ENCODE measurements around the gene TSC22D4. TPM values are rescaled to one million over a fixed set of nuclear protein-coding genes. Genes with fewer than 3 reads are reported as not detected.
A peak's percentile ranks its signal among the peaks of the same experiment; 100 is the strongest.

Gene TSC22D4
- polyA plus RNA-seq, 4 donors: 31.7 to 57.9 (median 49.6) TPM

DNA sequence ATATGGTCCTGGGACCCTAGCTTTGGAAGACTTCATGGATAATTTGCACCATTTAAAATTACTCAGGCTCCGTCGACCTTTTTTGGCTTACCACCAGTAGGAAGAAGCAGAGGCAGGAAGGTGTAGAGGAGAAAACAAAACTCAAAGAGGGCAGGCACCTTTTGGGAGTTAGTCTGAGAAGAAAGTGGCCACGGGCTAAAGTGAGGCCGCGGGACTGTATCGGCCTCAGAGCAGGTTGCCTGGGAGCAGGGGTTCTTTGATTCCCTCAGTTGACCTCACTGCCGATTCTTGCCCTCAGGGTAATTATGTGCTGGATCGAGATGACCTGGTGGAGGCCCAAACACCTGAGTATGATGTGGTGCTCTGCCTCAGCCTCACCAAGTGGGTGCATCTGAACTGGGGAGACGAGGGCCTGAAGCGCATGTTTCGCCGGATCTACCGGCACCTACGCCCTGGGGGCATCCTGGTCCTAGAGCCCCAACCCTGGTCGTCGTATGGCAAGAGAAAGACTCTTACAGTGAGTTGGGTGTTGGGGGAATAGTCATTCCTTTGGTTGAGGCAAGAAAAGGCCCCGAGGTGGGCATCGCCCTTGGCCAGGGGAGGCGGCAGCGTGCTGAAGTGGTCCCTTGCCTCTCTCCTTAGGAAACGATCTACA lies 46.3 kb downstream of the TSC22D4 start:
- Histone ChIP-seq H3K36me3 (ENCODE audit: control insufficient read depth in 3 of 3, insufficient read depth in 2 of 3, low read depth in 1 of 3, low read length in 3 of 3) (peaks cover 0 to 49% (median 0%) of the 10 kb centered on the region in 3 donors), H3K9me3 (ENCODE audit: control insufficient read depth in 2 of 2, insufficient read depth in 1 of 2, low read depth in 1 of 2, low read length in 1 of 2) (peaks cover 0 to 3% of the 10 kb centered on the region in 2 donors), H3K27me3 (ENCODE audit: control insufficient read depth in 3 of 3, insufficient read depth in 3 of 3, low read length in 3 of 3) (no peaks in the 10 kb centered on the region), H3K27ac (ENCODE audit: low read depth in 1 of 3, low read length in 2 of 3) (no peak overlapping the region), H3K4me1 (ENCODE audit: control insufficient read depth in 3 of 3, insufficient read depth in 2 of 3, low read depth in 1 of 3, low read length in 2 of 3) (peaks cover 2 to 39% (median 5%) of the 10 kb centered on the region in 3 donors), H3K4me3 (ENCODE audit: low read depth in 1 of 3, low read length in 3 of 3) (no peak overlapping the region)
- DNase-seq (no peak), FAIRE-seq (no peak)
- WGBS, 3 donors: 84 to 87% (median 87%) methylated on average over 21 of the region's 21 CpGs

DNA sequence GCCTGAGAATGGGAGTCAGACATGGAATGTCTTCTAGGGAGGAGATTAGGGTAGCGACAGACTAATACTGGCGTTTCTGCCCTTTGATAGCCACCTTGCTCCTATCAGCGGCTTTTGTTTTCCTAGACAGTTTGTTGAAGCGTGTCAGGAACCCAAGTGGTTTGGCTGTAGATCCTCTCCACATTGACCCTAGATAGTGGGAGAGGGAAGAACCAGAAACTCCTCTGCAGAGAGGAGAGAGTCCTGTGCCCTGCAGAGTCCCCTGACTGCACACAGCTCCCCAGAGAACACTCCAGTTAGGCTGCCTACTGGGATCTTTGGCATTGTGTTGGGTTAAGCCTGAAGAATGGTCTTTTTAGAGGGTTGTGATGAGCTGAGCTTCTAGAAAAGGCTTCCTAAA lies 47.0 kb downstream of the TSC22D4 start:
- H3K4me1 ChIP-seq (ENCODE audit: control insufficient read depth in 3 of 3, insufficient read depth in 2 of 3, low read depth in 1 of 3, low read length in 2 of 3): peaks cover 2 to 40% (median 5%) of the 10 kb centered on the region in 3 donors
- H3K9me3 ChIP-seq (ENCODE audit: control insufficient read depth in 2 of 2, insufficient read depth in 1 of 2, low read depth in 1 of 2, low read length in 1 of 2): peaks cover 0 to 5% of the 10 kb centered on the region in 2 donors
- H3K4me3 ChIP-seq (ENCODE audit: low read depth in 1 of 3, low read length in 3 of 3): peak overlapping the region in 1 of 3 donors; percentile 3
- H3K27ac ChIP-seq (ENCODE audit: low read depth in 1 of 3, low read length in 2 of 3): peak overlapping the region in 2 of 3 donors; percentile 2 to 24
- no peak for FAIRE-seq
- DNase-seq: no peak
- WGBS, 3 donors: 49 to 71% (median 52%) methylated on average over 4 of the region's 4 CpGs
- peaks cover 0 to 49% (median 0%) of the 10 kb centered on the region in 3 donors for H3K36me3 ChIP-seq (ENCODE audit: control insufficient read depth in 3 of 3, insufficient read depth in 2 of 3, low read depth in 1 of 3, low read length in 3 of 3)
- H3K27me3 ChIP-seq (ENCODE audit: control insufficient read depth in 3 of 3, insufficient read depth in 3 of 3, low read length in 3 of 3): no peaks in the 10 kb centered on the region

DNA sequence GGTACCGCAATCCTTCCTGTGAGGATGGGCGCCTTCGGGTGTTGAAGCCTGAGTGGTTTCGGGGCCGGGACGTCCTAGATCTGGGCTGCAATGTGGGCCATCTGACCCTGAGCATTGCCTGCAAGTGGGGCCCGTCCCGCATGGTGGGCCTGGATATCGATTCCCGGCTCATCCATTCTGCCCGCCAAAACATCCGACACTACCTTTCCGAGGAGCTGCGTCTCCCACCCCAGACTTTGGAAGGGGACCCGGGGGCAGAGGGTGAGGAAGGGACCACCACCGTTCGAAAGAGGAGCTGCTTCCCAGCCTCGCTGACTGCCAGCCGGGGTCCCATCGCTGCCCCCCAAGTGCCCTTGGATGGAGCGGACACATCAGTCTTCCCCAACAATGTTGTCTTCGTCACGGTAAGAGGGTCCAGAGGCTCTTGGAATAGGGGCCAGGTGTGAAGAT lies 47.7 kb downstream of the TSC22D4 start:
- Histone ChIP-seq H3K27me3 (ENCODE audit: control insufficient read depth in 3 of 3, insufficient read depth in 3 of 3, low read length in 3 of 3) (no peaks in the 10 kb centered on the region), H3K36me3 (ENCODE audit: control insufficient read depth in 3 of 3, insufficient read depth in 2 of 3, low read depth in 1 of 3, low read length in 3 of 3) (peaks cover 0 to 49% (median 0%) of the 10 kb centered on the region in 3 donors), H3K27ac (ENCODE audit: low read depth in 1 of 3, low read length in 2 of 3) (peak overlapping the region in 1 of 3 donors; percentile 22), H3K4me1 (ENCODE audit: control insufficient read depth in 3 of 3, insufficient read depth in 2 of 3, low read depth in 1 of 3, low read length in 2 of 3) (peaks cover 2 to 40% (median 5%) of the 10 kb centered on the region in 3 donors), H3K9me3 (ENCODE audit: control insufficient read depth in 2 of 2, insufficient read depth in 1 of 2, low read depth in 1 of 2, low read length in 1 of 2) (peaks cover 0 to 5% of the 10 kb centered on the region in 2 donors), H3K4me3 (ENCODE audit: low read depth in 1 of 3, low read length in 3 of 3) (peak overlapping the region in 1 of 3 donors; percentile 83)
- WGBS, 3 donors: 89 to 92% (median 91%) methylated on average over 23 of the region's 23 CpGs
- FAIRE-seq (no peak), DNase-seq (no peak)

DNA sequence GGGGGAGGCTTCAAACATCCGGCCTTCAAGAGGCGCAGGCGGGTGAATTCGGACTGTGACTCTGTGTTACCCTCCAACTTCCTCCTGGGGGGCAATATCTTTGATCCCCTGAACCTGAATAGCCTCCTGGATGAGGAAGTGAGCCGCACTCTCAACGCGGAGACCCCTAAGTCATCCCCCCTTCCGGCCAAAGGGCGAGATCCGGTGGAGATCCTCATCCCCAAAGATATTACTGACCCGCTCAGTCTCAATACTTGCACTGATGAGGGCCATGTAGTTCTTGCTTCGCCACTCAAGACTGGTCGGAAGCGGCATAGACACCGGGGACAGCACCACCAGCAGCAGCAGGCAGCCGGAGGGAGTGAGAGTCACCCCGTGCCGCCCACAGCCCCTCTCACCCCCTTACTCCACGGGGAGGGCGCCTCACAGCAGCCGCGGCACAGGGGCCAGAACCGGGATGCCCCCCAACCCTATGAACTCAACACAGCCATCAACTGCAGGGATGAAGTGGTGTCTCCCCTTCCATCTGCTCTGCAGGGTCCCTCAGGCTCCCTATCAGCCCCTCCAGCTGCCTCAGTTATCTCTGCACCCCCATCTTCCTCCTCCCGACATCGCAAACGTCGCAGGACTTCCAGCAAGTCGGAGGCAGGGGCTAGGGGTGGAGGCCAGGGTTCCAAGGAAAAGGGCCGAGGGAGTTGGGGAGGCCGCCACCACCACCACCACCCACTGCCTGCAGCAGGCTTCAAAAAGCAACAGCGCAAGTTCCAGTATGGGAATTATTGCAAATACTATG lies 48.3 kb downstream of the TSC22D4 start:
- FAIRE-seq (no peak), DNase-seq (peak; percentile 34 to 55)
- H3K9me3 ChIP-seq (ENCODE audit: control insufficient read depth in 2 of 2, insufficient read depth in 1 of 2, low read depth in 1 of 2, low read length in 1 of 2): peaks cover 0 to 5% of the 10 kb centered on the region in 2 donors
- 23 to 24% (median 23%) methylated on average over 27 to 31 of the region's 31 CpGs for WGBS, 3 donors
- H3K4me3 ChIP-seq (ENCODE audit: low read depth in 1 of 3, low read length in 3 of 3): peak overlapping the region; percentile 81 to 88 (median 83)
- H3K27me3 ChIP-seq (ENCODE audit: control insufficient read depth in 3 of 3, insufficient read depth in 3 of 3, low read length in 3 of 3): no peaks in the 10 kb centered on the region
- H3K27ac ChIP-seq (ENCODE audit: low read depth in 1 of 3, low read length in 2 of 3): peak overlapping the region; percentile 92 to 100 (median 94)
- H3K36me3 ChIP-seq (ENCODE audit: control insufficient read depth in 3 of 3, insufficient read depth in 2 of 3, low read depth in 1 of 3, low read length in 3 of 3): peaks cover 0 to 49% (median 0%) of the 10 kb centered on the region in 3 donors
- peaks cover 2 to 40% (median 5%) of the 10 kb centered on the region in 3 donors for H3K4me1 ChIP-seq (ENCODE audit: control insufficient read depth in 3 of 3, insufficient read depth in 2 of 3, low read depth in 1 of 3, low read length in 2 of 3)

DNA sequence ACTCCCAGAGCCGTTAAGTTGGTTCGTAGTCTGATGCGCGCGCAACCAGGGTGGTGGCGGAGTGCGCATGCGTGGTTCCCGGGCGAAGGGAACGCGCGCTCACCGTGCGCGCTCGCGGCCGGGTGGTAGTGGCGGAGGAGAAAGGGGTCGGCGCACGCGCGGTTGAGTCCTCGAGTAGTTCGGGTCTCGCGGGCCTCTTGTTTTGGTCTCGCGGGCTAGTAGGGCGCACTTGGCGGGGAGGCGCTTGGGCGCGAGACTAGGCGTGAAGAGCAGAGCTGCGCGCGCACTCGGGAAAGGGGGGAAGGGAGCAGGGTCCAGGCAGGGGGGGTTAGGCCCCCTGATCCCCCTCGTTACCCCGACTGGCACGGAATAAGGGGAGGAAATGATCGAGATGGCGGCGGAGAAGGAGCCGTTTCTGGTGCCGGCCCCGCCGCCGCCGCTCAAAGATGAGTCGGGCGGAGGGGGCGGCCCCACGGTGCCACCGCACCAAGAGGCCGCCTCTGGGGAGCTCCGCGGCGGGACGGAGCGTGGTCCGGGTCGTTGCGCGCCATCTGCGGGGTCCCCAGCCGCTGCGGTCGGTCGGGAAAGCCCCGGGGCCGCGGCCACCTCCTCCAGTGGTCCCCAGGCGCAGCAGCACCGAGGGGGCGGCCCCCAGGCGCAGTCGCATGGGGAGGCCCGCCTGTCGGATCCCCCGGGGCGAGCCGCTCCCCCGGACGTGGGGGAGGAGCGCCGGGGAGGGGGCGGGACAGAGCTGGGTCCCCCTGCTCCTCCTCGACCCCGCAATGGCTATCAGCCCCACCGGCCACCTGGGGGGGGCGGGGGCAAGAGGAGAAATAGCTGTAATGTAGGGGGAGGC lies 49.1 kb downstream of the TSC22D4 start, which contains the start of gene MEPCE:
TSS of gene MEPCE (plus strand) at position 195 of the 856 bp plus-strand sequence. CDS start at position 383, 188 bp downstream.
- peak within 1 kb of the TSS; percentile 92 to 100 (median 94) for H3K27ac ChIP-seq (ENCODE audit: low read depth in 1 of 3, low read length in 2 of 3)
- peak; percentile 93 to 97 for DNase-seq
- FAIRE-seq: no peak
- peaks cover 0 to 43% (median 0%) of the 10 kb centered on the region in 3 donors for H3K36me3 ChIP-seq (ENCODE audit: control insufficient read depth in 3 of 3, insufficient read depth in 2 of 3, low read depth in 1 of 3, low read length in 3 of 3)
- H3K27me3 ChIP-seq (ENCODE audit: control insufficient read depth in 3 of 3, insufficient read depth in 3 of 3, low read length in 3 of 3): no peaks in the 10 kb centered on the region
- 0 to 1% (median 0%) methylated on average over 74 to 94 of the region's 95 CpGs for WGBS, 3 donors
- peaks cover 2 to 34% (median 4%) of the 10 kb centered on the region in 3 donors for H3K4me1 ChIP-seq (ENCODE audit: control insufficient read depth in 3 of 3, insufficient read depth in 2 of 3, low read depth in 1 of 3, low read length in 2 of 3)
- peaks cover 0 to 5% of the 10 kb centered on the region in 2 donors for H3K9me3 ChIP-seq (ENCODE audit: control insufficient read depth in 2 of 2, insufficient read depth in 1 of 2, low read depth in 1 of 2, low read length in 1 of 2)
- peak within 1 kb of the TSS; percentile 81 to 88 (median 83) for H3K4me3 ChIP-seq (ENCODE audit: low read depth in 1 of 3, low read length in 3 of 3)

DNA sequence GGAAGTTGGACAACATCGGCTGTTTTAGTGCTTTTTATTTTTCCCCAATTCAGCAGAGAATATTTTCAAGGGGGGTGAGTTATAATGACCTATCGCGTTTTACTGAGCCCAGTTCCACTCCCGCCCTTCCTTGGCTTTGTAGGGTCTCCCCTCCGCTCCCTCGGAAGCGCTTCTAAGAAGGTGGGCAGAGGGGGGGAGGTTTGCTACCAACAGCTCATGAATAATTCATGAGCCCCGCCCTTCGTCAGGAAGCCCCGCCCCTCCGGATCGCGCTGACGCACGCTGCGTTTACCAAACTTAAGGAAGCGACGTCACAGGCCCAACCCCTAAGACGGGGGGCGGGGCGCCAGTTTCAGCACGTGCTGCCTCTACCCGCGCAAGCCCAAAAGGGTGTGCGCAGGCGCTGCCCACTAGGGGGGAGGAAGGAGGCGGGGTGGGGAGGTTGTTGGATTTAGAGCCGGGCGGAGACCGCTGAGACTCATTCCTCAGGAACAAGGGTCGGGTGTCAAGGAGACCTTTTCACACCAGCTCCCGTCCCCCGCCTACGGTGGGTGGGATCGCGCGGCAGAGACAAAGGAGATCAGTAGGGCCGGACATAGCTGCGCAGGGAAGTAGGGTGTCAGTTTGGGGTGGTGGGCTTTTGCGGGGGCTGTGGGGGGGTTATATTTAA lies 49.9 kb downstream of the TSC22D4 start:
- FAIRE-seq (no peak), DNase-seq (peak; percentile 100)
- WGBS, 3 donors: 0 to 1% (median 0%) methylated on average over 36 to 40 of the region's 40 CpGs
- peak overlapping the region; percentile 81 to 88 (median 83) for H3K4me3 ChIP-seq (ENCODE audit: low read depth in 1 of 3, low read length in 3 of 3)
- H3K9me3 ChIP-seq (ENCODE audit: control insufficient read depth in 2 of 2, insufficient read depth in 1 of 2, low read depth in 1 of 2, low read length in 1 of 2): peaks cover 0 to 5% of the 10 kb centered on the region in 2 donors
- H3K36me3 ChIP-seq (ENCODE audit: control insufficient read depth in 3 of 3, insufficient read depth in 2 of 3, low read depth in 1 of 3, low read length in 3 of 3): peaks cover 0 to 36% (median 0%) of the 10 kb centered on the region in 3 donors
- no peaks in the 10 kb centered on the region for H3K27me3 ChIP-seq (ENCODE audit: control insufficient read depth in 3 of 3, insufficient read depth in 3 of 3, low read length in 3 of 3)
- H3K27ac ChIP-seq (ENCODE audit: low read depth in 1 of 3, low read length in 2 of 3): peak overlapping the region; percentile 92 to 100 (median 94)
- peaks cover 0 to 30% (median 2%) of the 10 kb centered on the region in 3 donors for H3K4me1 ChIP-seq (ENCODE audit: control insufficient read depth in 3 of 3, insufficient read depth in 2 of 3, low read depth in 1 of 3, low read length in 2 of 3)

DNA sequence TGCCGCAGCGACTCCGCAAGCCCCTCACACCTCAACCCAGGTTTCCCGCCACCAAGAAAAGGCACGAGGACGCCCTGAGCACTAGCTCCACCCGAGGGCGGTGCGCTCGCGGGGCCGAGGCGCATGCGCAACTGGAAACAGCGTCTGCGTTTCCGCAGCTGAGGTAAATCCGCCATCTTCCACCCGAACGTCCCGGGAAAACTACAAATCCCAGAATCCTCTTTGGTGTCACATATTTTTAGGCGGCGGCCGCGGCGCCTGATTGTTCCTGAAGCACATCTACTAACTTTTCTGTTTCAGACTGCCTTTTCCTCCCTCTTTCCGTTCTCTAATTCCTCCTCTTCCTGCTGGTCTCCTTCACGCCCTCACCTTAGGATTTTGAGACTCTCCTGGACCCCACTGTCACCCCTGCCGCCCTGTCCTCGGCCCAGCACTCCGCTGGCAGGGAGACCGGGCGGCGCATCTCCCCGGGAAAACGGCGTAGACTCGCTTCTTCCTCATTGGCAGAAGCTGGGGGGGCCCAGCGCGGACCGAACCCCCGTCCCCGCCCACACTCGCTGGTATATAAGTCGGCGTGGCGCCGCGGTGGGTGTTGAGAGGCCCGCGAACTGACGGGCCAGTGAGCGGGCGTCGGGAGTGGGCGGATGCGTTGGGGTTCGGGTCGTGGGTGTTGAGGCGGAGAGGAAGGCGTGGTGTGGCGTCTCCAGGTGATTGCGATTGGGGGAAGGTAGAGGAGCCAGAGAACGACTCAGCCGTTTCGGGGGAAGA lies 50.6 kb downstream of the TSC22D4 start, which contains the start of gene ZCWPW1:
TSS of gene ZCWPW1 (minus strand) at position 505 of the 768 bp plus-strand sequence. CDS start 8,054 bp downstream, outside the sequence.
- no peak for FAIRE-seq
- peak within 1 kb of the TSS; percentile 92 to 100 (median 94) for H3K27ac ChIP-seq (ENCODE audit: low read depth in 1 of 3, low read length in 2 of 3)
- peak within 1 kb of the TSS; percentile 81 to 88 (median 83) for H3K4me3 ChIP-seq (ENCODE audit: low read depth in 1 of 3, low read length in 3 of 3)
- H3K9me3 ChIP-seq (ENCODE audit: control insufficient read depth in 2 of 2, insufficient read depth in 1 of 2, low read depth in 1 of 2, low read length in 1 of 2): peaks cover 0 to 5% of the 10 kb centered on the region in 2 donors
- H3K4me1 ChIP-seq (ENCODE audit: control insufficient read depth in 3 of 3, insufficient read depth in 2 of 3, low read depth in 1 of 3, low read length in 2 of 3): peaks cover 0 to 30% (median 2%) of the 10 kb centered on the region in 3 donors
- peak; percentile 97 to 99 for DNase-seq
- H3K27me3 ChIP-seq (ENCODE audit: control insufficient read depth in 3 of 3, insufficient read depth in 3 of 3, low read length in 3 of 3): no peaks in the 10 kb centered on the region
- H3K36me3 ChIP-seq (ENCODE audit: control insufficient read depth in 3 of 3, insufficient read depth in 2 of 3, low read depth in 1 of 3, low read length in 3 of 3): peaks cover 0 to 28% (median 0%) of the 10 kb centered on the region in 3 donors
- 0 to 1% (median 0%) methylated on average over 66 of the region's 66 CpGs for WGBS, 3 donors
